Cortex of kidney (tissue), 1 donor: Measurements from ENCODE around the gene C9orf153.
"Not testable (repeated sequence)": the region's sequence is repeated elsewhere in the genome, so short reads cannot be mapped to it uniquely, and the experiment has no call there.

Source experiments
- DNase-seq: peaks from one replicate; lab custom pipeline; 2025; lab: John Stamatoyannopoulos, UW

C9orf153 gene

DNA sequence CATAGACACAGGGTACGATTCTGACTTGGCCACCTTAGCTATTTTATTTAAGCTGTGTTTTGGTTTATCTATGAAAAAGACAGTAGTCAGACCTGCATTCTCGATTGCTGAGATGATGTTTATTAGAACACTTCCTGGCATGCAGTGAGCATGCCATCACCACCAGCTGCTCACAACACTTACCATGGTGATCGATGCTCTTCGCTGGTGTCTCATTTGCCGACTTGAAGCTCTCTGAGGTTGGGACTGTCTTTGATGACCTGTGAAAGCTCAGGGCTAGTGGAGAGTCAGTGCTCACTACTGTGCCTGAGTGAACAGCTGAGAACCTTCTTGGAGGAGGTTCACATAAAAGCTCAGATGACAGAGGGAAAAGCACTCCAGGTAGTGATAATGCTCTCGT is 4.4 kb upstream of the C9orf153 start:
- DNase-seq, result no peak

DNA sequence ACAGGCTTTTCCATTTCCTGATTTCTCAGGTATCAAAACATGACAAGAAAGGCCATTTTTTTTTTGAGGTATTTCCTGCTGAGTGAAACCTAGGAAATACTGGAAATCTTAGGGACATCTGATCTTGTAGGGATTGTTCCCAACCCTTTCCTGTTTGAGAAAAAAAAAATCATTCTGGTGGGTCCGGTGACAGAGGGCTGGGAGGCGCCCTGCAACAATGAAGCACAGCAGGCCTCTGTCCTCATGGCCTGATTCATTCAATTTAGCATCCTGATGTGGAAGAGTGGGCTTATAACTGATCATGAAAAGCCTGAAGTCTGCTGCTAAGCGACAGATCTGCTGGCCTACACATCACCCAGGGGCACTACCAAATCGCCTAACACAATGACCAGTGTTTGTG is 3.0 kb upstream of the C9orf153 start:
- no peak for DNase-seq

DNA sequence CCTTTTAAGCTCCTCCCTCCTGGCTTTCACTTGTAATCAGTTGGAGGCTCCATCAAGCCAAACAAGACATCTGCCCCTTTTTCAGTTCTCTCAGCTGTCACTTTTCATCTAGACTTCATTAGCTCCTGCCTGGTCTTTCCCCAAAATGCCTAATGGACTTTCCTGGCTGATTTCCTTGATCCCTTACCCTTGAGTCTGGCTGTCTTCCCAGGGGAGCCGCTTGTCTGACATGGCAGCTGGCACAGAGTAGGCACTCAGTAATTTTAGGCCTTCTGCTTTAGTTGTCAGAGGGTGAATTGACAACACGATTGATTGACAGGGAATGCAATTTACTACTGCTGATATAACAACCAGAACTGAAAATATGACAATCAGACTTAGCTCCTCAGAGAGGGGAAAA is 2.1 kb downstream of the C9orf153 start:
- DNase-seq, result no peak

DNA sequence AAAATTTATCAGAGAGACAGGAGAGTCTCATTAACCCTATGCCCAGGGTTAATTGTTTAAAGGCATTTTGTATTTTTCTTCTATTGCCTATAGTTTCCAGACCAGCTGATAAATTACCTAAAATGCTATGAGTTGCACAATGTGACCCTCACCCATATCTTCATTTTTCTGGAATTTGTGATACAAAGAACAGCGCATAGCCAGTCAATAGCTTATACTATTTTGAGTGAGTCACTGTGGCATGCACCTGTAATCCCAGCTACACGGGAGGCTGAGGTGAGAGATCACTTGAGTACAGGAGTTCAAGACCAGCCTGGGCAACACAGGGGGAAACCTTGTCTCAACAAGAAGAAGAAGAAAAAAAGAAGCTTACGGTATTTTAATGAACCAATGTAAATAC is 2.8 kb downstream of the C9orf153 start:
- no peak for DNase-seq

DNA sequence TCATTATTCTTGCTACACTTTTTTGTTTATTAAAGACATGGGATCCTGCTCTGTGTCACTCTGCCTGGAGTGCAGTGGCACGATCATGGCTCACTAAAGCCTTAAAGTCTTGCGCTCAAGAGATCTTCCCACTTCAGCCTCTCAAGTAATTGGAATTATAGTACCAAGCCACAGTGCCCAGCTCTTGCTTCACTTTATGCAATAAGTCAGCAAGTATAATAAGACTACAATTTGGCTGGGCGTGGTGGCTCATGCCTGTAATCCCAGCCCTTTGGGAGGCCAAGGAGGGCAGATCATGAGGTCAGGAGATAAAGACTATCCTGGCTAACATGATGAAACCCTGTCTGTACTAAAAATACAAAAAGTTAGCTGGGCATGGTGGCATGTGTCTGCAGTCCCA is 5.9 kb downstream of the C9orf153 start:
- DNase-seq, result no peak

DNA sequence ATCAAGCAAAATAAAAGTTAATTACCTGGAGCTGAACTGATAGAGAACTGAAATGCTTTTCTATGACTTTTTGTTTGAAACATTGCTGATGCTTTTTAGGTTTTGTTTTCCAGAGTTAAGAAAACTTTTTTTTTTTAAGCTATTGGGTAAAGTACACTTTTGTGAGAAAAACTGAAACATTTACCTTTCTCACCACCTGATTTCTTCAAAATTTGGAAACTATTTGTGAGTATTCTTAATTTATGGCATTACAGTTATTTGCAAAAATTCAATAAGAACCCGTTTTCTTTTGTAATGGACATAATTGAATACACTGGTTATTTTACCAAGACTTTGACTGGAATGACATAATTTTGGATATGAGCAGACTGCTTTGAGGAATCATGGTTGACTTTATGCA is 6.6 kb downstream of the C9orf153 start:
- no peak for DNase-seq

DNA sequence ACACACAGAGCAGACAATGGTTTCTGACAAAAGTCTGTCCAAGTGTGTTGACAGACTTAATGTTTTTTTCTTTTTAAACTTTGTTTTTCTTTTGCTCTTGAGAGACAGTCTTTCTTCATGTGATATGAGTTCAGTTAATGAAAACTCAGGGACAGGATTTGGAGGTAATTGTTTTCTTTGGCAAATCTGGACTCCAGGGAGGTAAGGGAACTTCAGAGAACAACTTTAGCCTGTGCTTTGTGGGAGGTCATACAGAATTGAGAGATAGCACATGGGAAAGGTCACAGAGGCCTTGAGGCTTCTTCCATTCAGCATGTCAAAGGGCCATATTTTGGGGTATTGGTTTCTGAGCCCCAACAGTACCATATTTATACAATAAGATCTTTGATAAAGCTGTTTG is 9.3 kb downstream of the C9orf153 start:
- no peak for DNase-seq

DNA sequence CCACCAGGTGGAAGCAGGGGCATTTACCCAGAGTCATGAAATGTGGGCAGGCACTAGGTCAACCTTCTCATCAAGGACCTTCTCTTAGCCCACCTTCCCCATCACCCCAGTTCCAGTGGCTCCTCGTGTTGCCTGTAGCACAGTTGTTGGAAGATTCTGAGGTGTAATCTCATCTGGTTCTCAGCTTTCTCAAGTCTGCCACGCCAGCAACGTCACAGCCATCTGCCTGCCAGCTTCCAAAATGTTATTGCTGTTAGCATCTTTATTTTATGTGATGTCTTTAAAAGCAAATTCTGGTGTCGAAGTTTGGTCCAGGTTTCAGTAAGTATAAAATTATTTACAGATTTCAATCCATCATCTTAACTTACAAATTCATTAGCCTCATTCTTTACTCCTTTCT is 10.7 kb downstream of the C9orf153 start:
- DNase-seq, result no peak

DNA sequence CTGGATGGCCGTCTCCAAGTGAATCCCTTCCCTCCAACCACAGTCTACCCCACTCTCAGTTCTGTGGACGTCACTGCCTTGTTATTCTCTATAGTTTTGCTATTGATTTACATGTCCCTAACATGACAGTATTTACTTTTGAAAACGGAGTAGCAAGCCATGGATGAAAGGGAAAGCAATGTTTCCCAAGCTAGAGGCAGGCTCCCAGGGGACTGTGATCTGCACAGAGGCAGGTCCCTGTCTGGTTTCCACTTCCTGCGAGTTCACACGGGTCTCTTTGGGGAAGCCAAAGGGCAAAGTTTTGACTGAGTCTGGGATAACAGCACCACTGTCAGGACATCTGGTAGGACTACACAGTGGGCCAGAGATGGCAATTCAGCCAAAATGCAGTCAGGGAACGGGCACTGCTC is 12.7 kb downstream of the C9orf153 start:
- no peak for DNase-seq

DNA sequence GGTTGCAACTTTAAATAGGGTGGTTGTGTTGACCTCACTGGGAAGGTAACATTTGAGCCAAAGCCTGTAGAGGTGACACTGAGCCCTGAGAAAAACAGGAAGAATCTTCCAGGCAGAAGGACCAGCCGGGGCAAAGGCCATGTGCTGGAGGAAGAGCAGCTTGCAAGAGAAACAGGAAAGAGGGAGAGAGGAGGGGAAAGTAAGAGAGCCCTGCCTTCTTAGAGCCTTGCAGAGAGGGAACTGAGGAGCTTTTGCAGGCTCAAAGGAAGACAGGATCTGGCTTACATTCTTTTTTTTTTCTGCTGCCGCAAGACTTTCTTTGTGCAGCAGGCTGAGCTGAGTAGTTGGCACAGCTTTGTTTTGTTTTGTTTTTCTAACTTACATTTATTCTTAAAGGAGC is 17.4 kb downstream of the C9orf153 start:
- no peak for DNase-seq

DNA sequence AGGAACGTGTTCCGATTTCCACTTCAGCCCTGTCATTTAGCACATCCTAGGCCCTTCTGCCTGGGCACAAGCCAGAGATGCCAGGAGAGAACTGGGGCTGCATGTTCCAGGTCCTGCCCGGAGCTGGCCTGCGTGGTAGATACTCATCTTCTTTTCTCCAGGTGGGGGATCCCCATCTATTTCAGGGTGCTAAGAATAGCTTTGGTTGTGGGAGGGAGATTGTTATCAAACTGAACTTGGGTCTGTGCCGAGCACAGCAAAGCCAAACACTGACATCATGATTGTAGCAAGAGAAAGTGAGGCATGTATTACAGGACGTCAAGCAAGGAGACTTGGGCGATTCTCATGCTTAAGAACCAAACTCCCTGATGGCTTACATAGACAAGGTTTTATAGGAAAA is 18.2 kb downstream of the C9orf153 start:
- DNase-seq, result no peak

DNA sequence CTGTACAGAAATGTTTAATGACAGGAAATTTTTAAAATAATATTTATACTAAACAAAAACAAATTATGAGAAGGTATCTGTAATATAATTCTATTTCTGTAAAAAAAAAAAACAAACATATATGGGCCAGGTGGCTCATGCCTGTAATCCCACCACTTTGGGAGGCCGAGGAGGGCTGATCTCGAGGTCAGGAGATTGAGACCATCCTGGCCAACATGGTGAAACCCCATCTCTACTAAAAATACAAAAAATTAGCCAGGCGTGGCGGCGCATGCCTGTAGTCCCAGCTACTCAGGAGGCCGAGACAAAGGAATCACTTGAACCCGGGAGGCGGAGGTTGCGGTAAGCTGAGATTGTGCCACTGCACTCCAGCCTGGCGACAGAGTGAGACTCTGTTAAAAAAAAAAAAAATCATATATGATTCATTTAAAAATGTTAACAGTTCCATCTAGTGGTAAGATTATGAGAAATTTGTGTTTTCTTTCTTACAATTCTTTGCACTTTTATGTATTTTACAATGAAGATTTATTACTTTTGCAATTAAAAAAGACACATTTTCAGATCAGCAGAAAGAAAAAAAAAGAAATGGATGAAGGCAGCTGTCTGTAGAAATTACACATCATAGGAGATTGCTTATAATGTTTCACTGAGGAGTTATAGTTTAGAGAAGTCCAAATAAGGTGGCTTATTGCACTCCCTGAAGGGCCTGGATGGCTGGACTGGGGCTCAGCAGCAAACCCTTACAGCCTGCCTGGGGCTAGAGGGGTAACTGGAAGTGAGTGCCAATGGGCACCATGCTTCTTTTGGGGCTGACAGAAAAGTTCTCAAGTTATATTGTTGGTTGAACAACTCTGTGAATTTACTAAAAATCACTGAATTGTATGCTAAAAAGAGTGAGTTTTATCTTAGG is 20.3 kb downstream of the C9orf153 start:
- no peak for DNase-seq

DNA sequence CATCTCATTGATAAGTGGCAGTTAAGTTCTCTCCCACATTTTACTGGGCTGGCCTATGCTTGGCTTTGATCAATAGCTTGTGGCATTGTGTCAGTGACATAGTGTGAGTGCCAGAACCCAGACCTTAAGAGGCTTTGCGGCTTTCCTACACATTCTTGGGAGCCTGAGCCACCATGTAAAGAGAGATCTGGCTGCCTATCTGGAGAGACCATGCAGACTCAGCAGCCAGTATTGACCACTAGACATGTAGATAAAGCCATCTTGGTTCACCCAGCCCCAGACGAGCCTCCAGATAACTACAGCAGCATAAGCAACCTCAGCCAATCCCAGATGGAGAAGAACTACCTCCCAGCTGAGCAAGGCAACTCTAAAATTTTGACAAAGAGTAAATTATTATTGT is 28.6 kb downstream of the C9orf153 start:
- no peak for DNase-seq

DNA sequence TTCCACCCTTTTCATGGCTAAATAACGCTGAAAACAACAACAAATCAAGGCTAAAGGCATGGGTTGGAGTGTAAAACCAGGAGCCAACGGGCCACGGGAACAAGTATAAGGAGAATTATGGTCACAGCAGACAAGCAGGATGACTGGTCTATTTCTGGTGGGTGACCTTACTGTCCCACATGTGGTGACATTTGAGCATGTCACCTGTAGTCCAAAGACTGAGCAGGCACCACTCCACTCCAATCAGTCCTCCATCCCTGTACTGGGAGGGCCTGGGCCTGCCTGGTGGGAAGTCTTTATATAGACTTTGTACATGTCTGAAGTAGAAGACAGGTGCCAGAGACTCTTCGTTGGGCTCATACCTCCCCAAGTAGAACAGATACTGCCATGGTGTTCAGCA is 36.8 kb downstream of the C9orf153 start:
- DNase-seq, result no peak

DNA sequence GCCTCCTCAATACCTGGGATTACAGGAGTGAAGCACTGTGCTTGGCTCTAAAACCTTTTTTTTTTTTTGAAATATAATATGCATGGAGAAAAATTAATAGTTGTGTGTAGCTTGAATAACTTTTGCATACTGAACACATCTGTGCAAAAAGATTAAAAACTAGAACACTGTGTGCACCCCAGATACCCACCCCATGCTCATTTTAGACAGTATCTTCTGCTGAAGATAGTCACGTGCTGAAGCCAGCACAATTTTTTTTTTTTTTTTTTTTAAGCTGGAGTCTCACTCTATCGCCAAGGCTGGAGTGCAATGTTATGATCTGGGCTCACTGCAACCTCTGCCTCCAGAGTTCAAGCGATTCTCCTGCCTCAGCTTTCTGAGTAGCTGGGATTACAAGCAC is 39.9 kb downstream of the C9orf153 start:
- no peak for DNase-seq

DNA sequence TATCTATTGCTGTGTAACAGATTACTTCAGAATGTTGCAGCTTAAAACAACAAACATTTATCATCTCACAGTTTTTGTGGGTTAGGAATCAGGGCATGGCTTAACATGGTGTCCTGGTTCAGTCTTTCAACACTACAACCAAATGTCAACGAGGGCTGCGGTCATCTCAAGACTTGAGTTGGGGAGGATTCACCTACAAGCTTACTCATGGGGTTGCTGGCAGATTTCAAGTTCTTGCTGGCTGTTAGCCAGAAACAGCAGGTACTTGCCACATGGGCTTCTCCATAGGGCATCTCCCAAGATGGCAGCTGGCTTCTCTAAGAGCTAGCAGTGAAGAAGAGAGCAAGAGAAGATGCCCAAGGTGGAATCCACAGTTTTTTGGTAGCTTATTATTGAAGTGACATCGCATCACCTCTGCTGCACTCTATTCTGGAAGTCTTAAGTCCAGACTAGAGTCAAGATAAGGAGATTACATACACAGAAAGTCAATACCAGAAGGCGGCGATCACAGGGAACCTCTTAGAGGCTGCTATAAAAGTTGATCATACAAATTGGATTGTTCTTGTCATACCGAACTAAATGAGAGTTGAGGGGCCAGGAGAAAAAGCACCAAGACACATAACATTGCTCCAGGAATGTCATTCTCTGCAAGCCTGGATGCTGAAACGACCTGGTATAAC is 42.2 kb downstream of the C9orf153 start:
- no peak for DNase-seq

DNA sequence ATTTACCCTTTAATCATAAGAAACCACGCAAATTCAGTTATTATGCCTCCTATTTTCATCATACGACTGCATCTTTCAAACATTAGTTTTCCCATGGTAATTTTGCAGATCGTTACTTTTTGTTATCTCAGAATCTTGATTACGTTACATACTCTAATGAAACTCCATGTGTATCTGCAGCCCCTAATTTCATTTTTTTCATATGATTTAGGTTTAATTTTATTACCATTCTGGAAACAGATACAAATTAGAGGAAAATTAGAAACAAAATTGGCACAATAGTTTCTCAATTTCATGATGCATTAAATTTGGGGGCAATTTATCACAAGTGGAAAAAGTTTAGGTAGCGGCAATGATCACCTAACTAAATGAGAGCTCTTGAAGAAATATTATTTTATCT is 52.3 kb downstream of the C9orf153 start:
- no peak for DNase-seq

DNA sequence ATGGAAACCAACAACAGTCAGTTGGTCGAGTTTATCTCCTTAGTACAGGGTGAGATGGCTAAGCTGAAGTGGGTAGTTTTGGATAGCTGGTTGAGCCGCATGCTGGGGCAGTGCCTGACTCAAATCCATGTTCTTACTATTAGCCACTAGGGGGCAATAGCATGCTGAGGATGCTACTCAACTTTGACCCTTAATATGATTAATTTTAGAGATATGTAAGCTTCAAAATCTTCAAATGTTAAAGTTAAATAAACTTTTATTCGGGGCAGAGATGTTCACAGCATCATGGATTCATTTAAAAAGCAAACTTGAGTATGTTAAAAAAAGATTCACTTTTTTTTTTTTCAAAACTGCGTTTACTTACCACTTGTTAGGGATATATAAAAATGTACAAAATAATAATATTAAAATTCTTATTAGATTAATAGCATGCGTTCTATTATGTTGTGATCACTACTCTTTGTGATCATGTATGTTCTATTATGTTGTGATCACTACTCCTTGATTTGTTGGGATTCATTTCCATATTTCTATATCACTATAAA is 57.0 kb downstream of the C9orf153 start:
- DNase-seq, result no peak

DNA sequence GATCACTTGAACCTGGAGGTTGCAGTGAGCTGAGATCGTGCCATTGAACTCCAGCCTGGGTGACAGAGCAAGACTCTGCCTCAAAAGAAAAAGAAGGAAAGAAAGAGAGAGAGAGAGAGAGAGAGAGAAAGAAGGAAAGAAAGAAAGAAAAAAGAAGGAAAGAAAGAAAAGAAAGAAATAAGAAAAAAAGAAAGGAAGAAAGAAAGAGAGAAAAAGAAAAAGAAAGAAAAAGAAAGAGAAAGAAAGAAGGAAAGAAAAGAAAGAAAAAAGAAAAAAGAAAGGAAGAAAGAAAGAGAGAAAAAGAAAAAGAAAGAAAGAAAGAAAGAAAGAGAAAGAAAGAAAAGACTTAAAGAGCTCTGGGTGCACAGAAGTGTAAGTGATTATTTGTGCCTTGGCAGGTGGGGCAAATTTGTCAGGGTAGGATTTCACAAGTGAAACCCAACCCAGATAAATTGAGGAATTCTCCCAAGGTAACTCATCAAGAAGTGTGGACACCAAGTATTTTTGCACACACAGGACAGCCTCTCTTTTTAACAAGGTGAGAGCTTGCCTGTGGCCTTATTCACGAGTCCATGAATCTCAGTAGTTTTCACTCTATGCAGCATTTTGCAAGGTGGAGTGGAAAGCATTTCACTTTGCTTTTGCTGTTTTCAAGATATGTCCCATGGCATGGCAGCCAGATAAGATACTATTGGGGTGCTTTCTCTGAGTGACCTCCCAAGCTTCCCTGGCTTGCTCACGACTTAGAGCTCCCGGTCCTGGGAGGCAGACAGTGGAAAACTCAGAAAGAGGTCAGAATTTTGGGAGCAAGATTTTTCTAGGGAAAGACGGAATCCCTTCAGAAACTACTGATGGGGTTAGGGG is 57.8 kb downstream of the C9orf153 start:
- no peak for DNase-seq

DNA sequence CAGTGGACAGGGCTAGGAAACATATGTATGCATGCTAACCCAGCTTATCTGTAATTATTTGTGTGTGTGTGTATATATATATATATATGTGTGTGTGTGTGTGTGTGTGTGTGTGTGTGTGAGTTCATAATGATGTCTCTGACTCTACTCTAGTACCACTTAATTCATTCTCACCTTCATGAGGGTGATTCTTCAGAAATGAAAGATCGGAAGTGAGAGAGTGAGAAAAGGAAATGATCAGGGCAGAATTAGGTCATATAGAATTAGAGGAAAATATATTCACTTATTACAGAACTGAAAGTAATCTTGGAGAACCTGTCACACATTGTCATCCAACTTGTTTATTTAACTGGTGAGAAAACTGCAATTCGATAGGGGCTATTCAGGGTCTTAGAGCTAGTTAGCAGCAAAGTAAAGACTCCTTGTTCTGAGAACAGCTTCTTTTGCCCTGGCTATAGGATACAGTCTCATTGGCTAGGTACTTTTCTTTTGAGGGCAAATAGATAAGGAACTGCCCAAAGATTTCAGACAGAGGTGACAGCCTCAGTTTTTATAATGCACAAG is 58.8 kb downstream of the C9orf153 start:
- DNase-seq, result no peak

DNA sequence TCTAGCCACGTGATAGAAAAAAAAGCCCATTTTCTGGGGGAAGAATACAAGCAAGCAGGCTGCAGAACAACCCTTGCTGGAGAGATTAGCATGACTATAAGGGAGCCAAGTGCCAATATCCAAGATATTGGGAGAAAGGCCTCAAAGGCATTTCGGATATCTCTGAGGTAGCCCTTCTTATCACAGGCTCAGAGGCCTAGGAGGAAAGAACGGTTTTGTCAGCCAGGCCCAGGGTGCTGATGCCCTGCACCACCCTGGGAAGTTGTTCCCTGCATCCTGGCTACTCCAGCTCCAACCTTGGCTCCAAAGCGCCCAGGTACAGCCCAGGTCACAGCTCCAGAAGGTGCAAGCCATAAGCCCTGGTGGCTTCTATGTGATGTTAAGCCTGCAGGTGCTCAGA is 66.4 kb downstream of the C9orf153 start:
- DNase-seq, result no peak

DNA sequence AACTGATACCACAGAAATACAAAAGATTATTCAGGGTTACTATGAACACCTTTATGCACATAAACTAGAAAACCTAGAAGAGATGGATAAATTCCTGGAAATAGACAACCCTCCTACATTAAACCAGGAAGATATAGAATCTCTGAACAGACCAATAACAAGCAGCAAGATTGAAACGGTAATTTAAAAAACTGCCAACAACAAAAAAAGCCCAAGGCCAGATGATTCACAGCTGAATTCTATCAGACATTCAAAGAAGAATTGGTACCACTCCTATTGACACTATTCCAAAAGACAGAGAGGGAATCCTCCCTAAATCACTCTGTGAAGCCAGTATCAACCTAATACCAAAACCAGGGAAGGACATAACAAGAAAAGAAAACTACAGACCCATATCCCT is 68.8 kb downstream of the C9orf153 start:
- not testable (repeated sequence) for DNase-seq
